Coronary artery (tissue), 2 donors: ENCODE measurements around the gene RFT1.

Experiments
- DNase-seq: peaks from one replicate; pipeline ENCODE4 v3.0.0-alpha.2; 2017; ENCODE audit warnings: low spot score
- H3K27ac ChIP-seq, 2 donors: fragments of 200-600 bp; sonication (generic); one replicate each; pipeline ENCODE4 v1.5.1; 2016 to 2019
- H3K4me3 ChIP-seq: fragments of 200-600 bp; sonication (generic); 2 replicates; pipeline ENCODE4 v1.5.1; 2016; ENCODE audit warnings: mild to moderate bottlenecking, moderate library complexity
- CTCF ChIP-seq: fragments of 200-600 bp; sonication (generic); IDR thresholded peaks from one replicate; pipeline ENCODE4 v1.5.1; 2019; ENCODE audit warnings: antibody characterized with exemption

The RFT1 gene

GRCh38 chr3:53040351-53040820, 89.8 kb downstream of the RFT1 start:
- TF ChIP-seq CTCF: no peak
- no peak for DNase-seq
- Histone ChIP-seq H3K27ac (no peak overlapping the region), H3K4me3 (no peak overlapping the region)

GRCh38 chr3:53039376-53039752, 90.9 kb downstream of the RFT1 start:
- no peak for TF ChIP-seq CTCF
- Histone ChIP-seq H3K4me3 (no peak overlapping the region), H3K27ac (no peak overlapping the region)
- no peak for DNase-seq

GRCh38 chr3:53038679-53039375, 91.4 kb downstream of the RFT1 start:
- H3K27ac ChIP-seq: no peak overlapping the region
- H3K4me3 ChIP-seq: no peak overlapping the region
- no peak for TF ChIP-seq CTCF
- DNase-seq: no peak
